ENCODE measurements around the gene FBLN2.

Gene FBLN2

GRCh38 chr3:13513051-13513912, 35.6 kb upstream of the FBLN2 start:
- Histone ChIP-seq H3K27me3 (ENCODE audit: insufficient read depth, poor library complexity, severe bottlenecking) (no peaks in the 10 kb centered on the region), H3K27ac (replicated peaks) (no peak overlapping the region), H3K4me3 (replicated peaks; ENCODE audit: insufficient read depth, low read length) (no peak overlapping the region)
- TF ChIP-seq SPI1 (IDR thresholded peaks at IDR 0.05; ENCODE audit: borderline replicate concordance, low read depth), result no peak
- DNase-seq (ENCODE audit: low read depth in 1 of 2, low spot score in 1 of 2), result no peak

- no peak for DNase-seq (ENCODE audit: low read depth in 1 of 2, low spot score in 1 of 2)
- Histone ChIP-seq H3K4me3 (replicated peaks; ENCODE audit: insufficient read depth, low read length) (no peak overlapping the region), H3K27ac (replicated peaks) (no peak overlapping the region), H3K27me3 (ENCODE audit: insufficient read depth, poor library complexity, severe bottlenecking) (no peaks in the 10 kb centered on the region)
- TF ChIP-seq CTCF (IDR thresholded peaks at IDR 0.05; ENCODE audit: insufficient read depth, low read length) (no peak), REST (IDR thresholded peaks at IDR 0.05; ENCODE audit: insufficient replicate concordance, low read depth) (no peak), GABPA (IDR thresholded peaks at IDR 0.05; ENCODE audit: low read depth) (no peak), SPI1 (IDR thresholded peaks at IDR 0.05; ENCODE audit: borderline replicate concordance, low read depth) (no peak), POLR2AphosphoS5 (IDR thresholded peaks at IDR 0.05; ENCODE audit: low read depth) (no peak)
These were observed 34.9 kb upstream of the FBLN2 start for GRCh38 chr3:13513913-13514517.

- H3K4me3 ChIP-seq (replicated peaks; ENCODE audit: insufficient read depth, low read length), result no peak overlapping the region
- no peak overlapping the region for H3K27ac ChIP-seq (replicated peaks)
- no peak for DNase-seq (ENCODE audit: low read depth in 1 of 2, low spot score in 1 of 2)
- H3K27me3 ChIP-seq (ENCODE audit: insufficient read depth, poor library complexity, severe bottlenecking), result no peaks in the 10 kb centered on the region
- TF ChIP-seq GABPA (IDR thresholded peaks at IDR 0.05; ENCODE audit: low read depth) (no peak), CTCF (IDR thresholded peaks at IDR 0.05; ENCODE audit: insufficient read depth, low read length) (no peak), REST (IDR thresholded peaks at IDR 0.05; ENCODE audit: insufficient replicate concordance, low read depth) (no peak), POLR2AphosphoS5 (IDR thresholded peaks at IDR 0.05; ENCODE audit: low read depth) (no peak), SPI1 (IDR thresholded peaks at IDR 0.05; ENCODE audit: borderline replicate concordance, low read depth) (no peak)
These were observed 34.1 kb upstream of the FBLN2 start for GRCh38 chr3:13514639-13515435.

Data from HL-60 (cell line).